ENCODE data around the gene VPS51. TPM values are rescaled to one million over a fixed set of nuclear protein-coding genes. Genes with fewer than 3 reads are reported as not detected.
"Not testable (repeated sequence)": the region's sequence is repeated elsewhere in the genome, so short reads cannot be mapped to it uniquely, and the experiment has no call there.

Gene VPS51
- total RNA-seq, 1 donor from 2014 or later: 318 TPM

DNA sequence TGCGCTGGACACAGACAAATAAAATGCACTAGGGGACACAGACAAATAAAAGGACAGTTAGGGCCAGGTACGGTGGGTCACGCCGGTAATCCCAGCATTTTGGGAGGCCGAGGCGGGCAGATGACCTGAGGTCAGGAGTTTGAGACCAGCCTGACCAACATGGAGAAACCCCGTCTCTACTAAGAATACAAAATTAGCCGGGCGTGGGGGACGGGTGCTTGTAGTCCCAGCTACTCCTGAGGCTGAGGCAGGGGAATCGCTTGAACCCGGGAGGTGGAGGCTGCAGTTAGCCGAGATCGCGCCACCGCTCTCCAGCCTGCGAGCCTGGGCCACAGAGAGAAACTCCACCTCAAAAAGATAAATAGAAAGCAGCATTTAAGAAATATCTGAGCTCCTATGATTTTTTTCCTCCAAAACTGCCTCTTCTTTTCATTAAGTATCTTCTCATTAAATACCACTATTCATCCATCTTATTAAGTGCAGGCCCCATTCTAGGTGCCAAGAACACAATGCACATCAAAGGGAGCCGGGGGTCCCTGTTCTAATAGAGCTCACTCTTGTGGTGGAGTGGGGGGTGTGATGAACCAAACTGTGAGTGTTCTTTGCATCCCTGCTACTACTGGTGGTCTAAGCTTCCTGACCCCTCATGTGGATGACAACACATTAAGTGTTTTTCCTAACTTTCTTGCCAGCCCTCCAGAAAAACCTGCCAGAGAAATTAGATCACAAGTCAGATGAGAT lies 22.3 kb downstream of the VPS51 start:
- no peak for DNase-seq (ENCODE audit: extremely low read depth, low read depth, low spot score)

DNA sequence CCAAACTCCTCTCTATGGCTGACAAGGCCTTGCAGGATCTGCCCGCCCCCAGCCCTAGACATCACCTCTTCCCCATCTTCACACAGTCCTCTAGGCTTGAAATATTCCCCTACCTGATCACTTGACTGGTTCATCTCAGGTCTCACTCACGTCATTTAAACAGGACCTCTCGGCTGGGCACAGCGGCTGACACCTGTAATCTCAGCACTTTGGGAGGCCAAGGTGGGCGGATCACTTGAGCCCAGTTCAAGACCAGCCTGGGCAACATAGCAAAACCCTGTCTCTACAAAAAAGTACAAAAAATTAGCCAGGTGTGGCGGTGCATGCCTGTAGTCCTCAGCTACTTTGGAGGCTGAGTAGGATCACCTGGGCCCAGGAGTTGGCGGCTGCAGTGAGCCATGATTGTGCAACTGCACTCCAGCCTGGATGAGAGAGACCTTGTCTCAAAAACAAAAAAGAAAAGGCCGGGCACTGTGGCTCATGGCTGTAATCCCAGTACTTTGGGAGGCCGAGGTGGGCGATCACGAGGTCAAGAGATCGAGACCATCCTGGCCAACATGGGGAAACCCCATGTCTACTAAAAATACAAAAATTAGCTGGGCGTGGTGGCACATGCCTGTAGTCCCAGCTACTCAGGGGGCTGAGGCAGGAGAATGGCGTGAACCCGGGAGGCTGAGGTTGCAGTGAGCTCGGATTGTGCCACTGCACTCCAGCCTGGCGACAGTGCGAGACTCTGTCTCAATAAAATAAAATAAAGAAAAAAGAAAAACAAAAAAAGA lies 23.1 kb downstream of the VPS51 start:
- DNase-seq (ENCODE audit: extremely low read depth, low read depth, low spot score): not testable (repeated sequence)

DNA sequence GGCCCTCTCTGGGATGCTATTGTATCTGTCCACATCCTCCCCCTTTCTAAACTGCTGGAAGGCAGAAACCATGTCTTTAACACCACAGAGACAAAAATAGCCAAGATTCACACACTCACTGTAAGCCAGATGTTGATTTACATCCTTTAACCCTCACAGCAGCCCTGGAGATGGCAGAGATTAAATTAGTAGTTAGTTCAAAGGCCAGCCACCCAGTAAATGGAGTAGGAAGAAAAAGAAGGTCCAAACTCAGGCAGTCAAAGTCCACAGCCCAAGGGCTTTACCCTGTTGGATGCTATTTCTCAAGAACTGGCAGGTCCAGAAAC lies 23.6 kb downstream of the VPS51 start:
- DNase-seq (ENCODE audit: extremely low read depth, low read depth, low spot score): no peak

DNA sequence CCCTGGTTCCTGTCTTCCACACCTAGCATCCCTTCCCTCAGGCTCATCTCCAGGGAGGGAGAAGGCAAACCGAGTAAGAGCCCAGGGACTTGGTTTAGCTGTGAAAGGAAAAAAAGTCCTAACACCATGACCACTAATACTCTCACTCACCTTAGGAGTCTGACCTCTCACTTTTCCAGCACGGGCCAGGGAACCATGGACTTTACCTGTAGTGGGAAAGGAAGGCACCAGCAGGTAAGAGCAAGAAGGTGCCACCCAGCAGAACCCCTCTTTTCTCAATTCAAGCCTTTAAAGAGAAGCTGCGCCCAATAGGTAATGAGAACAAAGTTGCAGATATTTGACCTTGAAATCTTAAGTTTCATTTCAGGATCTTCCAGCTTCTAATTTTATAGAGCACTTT lies 24.8 kb downstream of the VPS51 start:
- no peak for DNase-seq (ENCODE audit: extremely low read depth, low read depth, low spot score)

DNA sequence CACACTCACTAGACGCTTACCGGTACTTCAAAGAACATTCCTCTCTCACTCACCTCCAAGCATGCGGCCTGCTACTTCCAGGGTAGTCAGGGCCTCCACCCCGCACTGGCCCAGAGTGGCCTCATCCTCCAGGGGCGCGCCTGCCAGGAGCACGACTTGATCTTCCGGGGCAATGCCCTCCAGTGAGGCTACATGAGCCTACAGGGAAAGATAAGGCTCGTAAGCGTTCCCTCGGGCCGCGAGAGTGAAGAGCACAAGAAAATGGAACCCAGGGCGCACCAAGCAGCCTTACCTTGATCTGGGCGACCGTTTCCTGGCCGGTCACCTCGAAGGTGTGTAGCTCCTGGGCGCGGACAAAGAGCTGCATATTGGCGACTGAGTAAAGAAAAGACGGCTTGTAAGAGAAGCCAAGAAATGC lies 25.4 kb downstream of the VPS51 start:
- no peak for DNase-seq (ENCODE audit: extremely low read depth, low read depth, low spot score)

DNA sequence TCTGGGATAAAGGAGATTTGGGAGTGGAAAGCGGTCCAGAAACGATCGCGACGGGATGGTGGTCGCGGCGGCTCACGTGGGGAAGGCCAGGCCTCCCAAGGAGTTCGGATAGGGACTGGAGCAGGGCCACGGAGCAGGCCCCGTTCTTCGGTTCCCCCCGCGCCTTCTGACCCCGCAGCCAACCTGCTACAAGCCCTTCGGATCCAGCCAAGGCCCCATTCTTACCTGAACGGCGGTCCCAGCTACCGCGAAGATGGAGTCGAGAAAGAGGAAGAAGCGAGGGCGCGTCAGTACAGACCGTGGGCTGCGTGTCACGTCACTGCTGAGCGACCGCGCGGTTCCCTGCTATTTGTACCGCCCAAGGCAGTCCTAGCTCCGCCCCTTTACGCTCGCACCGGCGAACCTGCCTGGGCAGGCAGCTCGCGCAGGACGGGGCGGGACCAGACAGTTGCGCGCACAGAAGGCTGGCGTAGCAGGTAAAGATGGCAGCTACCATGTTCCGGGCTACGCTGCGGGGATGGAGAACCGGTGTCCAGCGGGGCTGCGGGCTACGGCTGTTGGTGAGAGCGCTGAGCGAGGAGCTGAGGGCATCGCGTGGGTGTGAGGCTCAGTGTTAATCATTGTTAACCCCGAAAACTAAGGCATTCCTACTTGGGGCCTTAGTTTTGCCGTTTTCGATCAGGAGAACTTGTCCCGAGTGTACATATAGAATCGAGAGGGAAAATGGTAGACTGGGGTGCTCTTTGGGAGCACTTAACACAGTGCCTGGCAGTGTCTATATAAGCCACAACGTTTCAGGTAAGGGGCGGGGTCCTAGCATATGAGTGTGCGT lies 26.1 kb downstream of the VPS51 start, which contains the start of the genes FAU and MRPL49:
FAU (minus strand) TSS at position 270 of the 832 bp plus-strand sequence. CDS start 321 bp downstream, outside the sequence.
MRPL49 (plus strand) TSS at position 457 of the 832 bp plus-strand sequence; CDS start at position 483, 26 bp downstream.
- DNase-seq (ENCODE audit: extremely low read depth, low read depth, low spot score): no peak

DNA sequence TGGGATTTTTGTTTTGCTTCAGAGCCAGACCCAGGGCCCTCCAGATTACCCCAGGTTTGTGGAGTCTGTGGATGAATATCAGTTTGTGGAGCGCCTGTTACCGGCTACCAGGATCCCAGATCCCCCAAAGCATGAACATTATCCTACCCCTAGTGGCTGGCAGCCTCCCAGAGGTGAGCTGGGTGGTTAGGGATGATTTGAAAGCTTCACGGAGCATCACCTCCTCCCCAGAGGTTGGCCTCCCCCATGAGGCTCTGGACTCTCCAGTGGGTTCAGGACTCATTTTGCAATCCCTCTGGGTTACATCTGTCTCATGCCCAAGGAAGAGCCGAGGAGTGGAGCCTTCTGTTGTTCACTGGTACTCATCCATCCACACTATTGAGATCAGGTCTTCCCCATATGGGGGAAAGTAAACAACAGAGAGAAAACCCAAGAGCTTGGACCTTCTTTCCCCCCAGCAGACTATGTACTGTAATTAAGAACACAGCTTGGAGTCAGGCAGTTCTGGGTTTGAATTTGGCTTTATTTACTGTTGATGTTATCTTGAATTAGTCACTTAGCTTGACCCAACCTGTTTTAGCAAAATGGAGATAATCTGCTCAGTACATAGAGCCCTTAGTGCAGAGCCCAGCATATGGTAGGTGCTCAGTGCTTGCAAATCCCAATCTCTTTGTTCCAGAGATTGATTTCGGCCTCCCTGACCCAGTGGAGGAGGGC lies 28.6 kb downstream of the VPS51 start:
- DNase-seq (ENCODE audit: extremely low read depth, low read depth, low spot score): no peak

DNA sequence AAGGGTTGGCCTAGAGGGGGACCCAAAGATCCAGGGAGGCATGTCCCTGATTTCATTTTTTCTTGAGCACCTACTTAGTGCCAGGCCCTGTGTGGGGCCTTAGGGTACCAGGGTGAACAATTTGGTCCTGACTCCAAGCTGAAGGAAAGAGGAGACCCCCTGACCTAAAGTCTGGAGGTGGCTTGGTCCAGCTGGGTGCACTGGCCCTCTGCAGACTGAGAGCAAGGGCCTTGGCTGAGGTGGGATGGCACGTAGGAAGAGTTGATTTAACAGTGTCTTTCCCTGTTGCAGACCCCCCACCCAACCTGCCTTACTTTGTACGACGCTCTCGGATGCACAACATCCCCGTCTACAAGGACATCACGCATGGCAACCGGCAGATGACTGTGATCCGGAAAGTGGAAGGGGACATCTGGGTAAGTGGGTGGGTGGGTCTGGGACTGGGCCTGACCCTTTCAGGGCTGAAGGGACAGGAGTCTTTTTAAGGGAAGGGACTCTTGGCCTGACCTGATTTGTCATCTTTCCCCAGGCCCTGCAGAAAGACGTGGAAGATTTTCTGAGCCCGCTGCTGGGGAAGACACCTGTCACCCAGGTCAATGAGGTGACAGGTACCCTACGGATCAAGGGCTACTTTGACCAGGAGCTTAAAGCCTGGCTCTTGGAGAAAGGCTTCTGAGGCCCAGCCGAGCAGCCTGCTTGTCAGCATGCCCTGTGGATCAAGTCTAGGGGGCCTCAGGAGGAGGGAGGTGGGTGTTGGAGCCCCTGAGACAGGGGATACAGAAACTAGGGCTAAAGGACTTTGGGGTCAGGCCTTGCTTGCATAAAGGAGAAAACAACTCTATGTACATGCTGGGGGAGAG lies 29.4 kb downstream of the VPS51 start:
- DNase-seq (ENCODE audit: extremely low read depth, low read depth, low spot score): no peak

DNA sequence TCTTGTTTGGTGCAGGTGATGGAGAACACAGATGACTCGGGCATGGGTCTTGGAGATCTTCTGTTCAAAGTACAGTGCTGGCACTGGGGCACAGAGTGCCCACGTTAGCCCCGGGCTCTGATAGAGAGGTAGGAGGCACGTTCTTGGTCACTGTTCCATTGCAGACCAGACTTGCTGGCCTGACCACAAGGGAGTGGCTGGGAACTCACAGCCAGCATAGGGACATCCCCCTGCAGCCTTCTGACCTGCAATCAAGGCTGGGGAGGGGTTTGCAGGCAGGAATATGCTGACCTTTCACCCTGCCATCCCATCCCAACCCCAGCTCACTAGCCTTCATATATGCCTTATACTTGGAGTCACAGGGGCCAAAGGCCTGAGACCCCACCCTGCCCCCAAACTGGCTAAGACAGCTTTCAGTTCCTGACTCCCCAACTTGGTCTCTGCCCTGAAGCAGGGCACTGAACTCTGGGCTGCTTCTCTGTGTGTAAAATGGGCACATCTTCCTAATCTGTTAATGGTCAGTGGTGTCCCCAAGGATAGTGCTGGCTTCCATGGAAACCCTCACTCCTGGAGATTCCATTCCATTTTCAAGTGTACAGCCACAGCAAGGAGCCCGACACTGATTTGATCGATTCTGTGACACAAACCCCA lies 30.7 kb downstream of the VPS51 start:
- no peak for DNase-seq (ENCODE audit: extremely low read depth, low read depth, low spot score)

DNA sequence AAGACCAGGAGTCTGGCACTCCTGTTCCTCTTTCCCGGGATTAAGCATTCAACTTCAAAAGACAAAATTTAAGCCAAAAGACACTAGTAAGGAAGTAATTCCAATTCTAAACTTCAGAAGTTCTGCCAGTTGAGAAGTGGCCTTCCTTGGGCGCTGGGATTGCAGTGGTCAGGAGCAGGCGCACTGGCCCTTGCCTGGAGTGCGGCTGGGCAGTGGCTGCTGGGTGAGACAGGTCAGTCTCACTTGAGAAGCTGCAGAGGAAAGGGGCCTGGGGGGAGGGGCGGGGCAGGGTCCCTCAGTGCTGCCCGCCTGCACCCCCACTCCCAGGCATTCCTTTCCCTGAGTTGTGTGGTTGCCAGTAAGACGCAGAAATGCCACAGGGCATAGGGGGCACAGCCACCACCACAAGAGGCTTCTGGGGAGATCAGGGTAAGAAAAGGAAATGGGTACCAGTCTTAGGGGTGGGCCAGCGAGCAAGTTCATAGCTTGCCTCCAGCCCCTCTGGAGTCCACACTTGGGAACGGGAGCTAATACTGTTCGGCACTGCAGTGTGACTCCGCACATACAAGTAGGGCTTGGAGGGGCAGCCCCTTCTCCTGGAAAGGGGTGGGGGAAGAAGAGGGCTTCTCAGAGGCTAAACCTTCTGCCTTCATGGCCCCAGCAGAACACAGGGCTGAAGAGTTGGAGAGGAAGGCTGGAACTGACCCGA lies 31.6 kb downstream of the VPS51 start:
- DNase-seq (ENCODE audit: extremely low read depth, low read depth, low spot score): no peak

DNA sequence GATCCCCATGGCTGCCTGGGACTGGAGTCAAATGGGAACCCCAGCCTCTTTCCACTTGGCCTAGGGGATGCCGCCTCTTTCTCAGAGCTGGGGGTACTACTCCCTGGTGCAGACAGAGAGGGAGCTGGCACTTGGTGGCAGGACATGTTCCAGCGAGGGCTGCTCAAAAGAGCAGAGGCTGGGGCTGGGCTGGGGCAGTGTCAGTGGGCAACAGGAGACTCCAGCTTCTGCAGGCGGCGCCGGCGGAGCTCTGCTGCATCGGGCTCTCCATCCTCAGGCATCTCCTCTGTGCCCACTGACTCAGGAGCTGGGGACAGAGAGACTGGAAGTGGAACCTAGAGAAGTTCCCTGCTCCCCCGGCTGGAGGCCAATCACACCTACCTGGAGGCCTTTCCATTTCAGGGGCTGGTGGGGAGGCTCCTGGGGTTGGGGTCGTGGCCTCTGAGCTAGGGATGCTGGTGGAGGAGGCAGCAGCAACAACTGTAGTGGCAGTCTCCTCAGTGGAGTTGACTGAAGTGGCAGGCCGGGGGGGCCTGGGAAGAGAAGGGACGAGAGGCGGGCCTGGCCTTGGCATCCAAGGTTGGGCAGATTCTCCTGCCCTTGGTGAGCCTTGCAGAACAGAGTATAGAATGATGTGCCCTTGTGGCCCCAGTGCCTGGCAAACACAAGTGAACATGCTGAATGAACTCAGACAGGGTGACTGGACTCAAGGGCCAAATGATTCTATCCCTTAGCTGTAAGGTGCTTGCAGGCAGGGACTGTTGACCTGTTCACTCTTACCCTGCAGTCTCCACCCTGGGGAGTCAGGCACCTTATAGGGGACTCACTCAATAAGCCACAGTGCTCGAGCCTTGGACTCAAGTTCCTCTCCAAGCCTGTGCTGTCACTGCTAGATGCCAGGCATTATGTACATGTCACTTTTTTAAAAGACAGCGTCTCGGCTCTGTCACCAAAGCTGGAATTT lies 32.5 kb downstream of the VPS51 start:
- DNase-seq (ENCODE audit: extremely low read depth, low read depth, low spot score): no peak

DNA sequence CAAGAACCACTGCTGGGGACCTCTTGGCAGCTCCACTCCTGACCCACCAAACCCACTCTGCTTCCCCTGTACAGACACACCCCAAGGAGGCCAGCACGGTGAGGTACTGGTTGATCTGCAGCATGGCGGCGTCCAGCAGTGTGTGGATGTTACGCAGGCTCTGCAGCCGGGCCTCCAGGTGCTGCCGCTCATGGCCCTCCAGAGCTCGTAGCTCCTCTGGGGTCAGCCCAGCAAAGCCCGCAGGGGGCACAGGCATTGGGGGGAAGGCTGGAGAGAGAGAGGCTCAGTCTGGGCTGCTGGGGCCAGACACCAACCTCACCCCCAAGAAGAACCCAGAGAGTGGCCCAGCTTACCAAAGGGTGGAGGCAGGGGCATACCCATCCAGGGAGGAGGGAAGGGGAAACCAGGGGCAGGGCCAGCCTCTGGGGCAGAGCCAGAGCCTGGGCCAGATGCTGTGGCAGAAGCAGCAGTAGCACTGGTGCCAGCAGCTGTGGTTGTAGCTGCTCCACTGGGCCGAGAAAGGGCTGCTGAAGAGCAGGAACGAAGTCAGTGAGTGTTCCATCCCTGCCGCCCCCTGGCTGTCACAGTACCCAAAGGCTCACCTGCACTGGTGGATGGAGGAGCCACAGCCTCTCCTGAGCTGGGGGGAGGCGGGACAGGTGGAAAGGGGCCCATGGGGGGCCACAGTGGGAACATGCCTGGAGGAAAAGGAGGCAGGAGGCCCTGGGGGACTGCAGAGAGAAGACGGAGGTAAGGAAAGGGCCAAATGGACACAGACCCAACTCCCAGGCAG lies 33.8 kb downstream of the VPS51 start:
- DNase-seq (ENCODE audit: extremely low read depth, low read depth, low spot score): no peak

DNA sequence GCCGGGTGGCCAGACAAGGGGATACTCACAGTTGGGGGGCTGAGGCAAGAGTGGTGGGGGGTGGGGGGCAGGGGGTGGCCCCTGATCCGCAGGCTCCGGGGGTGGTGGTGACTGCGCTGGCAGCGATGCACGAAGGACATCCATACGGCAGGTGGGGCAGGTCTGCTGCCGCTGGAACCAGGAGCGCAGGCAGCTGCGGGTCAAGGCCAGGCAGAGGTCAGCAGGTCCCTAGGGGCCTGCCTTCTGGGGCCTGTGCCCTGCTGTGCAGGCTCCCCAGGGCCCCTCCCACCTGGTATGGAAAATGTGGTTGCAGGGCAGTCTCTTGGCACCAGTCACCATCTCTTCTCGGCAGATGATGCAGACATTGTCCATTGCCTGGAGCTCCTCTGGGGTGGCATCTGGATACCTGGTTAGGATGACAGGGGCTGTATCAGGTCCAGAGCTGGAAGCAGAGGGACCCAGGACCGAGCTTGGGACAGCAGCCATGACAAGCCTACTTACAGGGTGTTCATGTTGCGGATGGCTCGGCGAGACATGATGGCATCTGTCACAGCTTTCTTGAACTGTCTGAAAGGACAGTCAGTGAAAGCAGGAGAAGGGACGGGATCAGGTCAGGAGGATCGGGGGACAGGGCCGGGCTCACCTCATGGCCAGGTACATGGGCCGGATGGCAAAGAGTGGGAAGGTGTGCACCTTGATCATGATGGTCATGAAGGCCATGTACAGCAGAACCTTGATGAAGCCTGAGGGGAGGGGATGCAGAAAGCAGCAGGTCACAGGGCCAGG lies 34.8 kb downstream of the VPS51 start:
- DNase-seq (ENCODE audit: extremely low read depth, low read depth, low spot score): no peak

DNA sequence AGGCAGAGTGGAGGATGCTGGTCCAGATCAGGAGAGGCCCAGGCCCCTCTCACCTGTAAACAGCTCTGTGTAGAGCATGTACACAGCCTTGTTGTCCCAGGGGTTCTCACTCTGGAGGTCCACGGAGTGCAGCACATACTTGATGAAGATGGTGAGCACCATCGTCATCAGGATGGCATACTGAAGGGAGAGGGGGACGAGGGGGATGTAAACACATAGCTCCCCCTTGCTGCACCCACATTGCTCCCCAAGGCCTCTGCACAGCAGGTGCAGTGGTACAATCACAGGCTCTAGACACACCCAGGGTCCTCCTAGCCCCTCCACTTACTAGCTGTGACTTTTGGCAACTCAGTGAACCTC lies 35.4 kb downstream of the VPS51 start:
- no peak for DNase-seq (ENCODE audit: extremely low read depth, low read depth, low spot score)

DNA sequence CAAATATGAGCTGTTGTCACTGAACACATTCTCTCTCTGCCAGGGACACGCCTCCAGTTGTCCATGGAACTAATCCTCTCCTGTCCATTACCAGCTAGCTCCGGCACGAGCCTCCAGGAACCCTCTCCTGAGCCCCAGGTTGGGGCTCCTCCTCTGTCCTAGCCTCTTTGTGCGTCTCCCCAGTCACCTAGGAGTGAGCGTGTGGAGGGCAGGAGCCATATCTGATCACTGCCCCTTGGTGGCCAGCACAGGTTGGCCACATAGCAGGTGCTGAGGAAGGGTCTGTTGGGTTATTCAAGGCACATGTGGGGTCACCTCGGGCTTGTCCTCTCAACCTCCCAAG lies 35.9 kb downstream of the VPS51 start:
- no peak for DNase-seq (ENCODE audit: extremely low read depth, low read depth, low spot score)

All from glomerular endothelial cell (primary cell).